Spleen (tissue), 7 donors: ENCODE measurements around the gene UBE2V1.

ENCODE experiments used
- POLR2A ChIP-seq, 3 donors: fragments of 450-650 bp; IDR thresholded peaks; one replicate each; pipeline ENCODE4 v1.5.1; 2017; ENCODE audit warnings: antibody characterized with exemption in 3 of 3, mild to moderate bottlenecking in 1 of 3
- TF ChIP-seq, protein P1 (sequence below), 11 experiments: fragments of 200-600 bp in 7 of 11; fragments of 450-650 bp in 4 of 11; sonication (generic) in 4 of 11; IDR thresholded peaks in 8 of 11; conservative IDR thresholded peaks in 3 of 11; 1 replicate in 7 of 11; 2 replicates in 4 of 11; pipeline versions ENCODE4 v1.4.0 to v1.8.0; 2016 to 2021; ENCODE audit warnings: antibody characterized with exemption in 11 of 11, inconsistent platforms in 4 of 11, mild to moderate bottlenecking in 1 of 11
- donor health status: DM: no; HTN: no; CAD: no; lungs with moderate emphysema.
- donor health status: DM: no; HTN: no; CAD: no.
- donor health status: DM: no; HTN: no; CAD: no.

DNA sequence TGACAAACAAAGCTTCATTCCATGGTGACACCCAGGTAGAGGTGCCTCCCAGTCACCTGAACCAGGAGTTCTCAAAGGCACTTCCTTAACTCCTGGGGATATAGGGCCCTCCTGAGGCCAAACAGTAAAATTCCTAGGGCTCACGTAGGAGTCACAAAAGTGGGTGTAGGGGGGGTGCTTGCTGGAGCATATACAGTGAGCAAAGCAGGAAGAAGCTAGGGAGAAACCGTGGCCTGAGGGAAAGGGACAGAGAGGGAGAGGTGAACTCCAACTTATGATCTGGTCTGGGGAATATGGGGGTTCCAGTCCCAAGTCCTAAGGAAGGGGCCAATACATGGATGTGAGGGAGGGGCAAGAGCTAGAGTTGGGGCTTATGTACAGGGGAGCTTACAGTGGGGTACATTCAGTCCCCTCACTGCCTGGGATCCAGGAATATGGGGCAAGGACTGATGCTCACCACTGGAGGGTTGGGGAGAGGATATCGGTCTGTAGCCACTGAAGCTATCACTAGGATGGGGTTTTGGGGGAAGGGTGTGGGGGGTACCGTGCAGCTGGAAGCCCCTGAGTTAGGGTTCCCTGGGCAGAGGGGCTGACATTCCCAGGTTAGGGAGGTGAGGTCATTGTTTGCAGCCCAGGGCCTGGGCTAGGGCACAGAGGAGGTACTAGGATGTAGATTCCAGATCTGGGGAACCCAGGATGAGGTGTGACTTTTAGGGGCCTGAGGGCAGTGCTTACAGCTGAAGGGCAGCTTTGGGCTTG lies 39.6 kb upstream of the UBE2V1 start:
- TF ChIP-seq, protein P1, sequence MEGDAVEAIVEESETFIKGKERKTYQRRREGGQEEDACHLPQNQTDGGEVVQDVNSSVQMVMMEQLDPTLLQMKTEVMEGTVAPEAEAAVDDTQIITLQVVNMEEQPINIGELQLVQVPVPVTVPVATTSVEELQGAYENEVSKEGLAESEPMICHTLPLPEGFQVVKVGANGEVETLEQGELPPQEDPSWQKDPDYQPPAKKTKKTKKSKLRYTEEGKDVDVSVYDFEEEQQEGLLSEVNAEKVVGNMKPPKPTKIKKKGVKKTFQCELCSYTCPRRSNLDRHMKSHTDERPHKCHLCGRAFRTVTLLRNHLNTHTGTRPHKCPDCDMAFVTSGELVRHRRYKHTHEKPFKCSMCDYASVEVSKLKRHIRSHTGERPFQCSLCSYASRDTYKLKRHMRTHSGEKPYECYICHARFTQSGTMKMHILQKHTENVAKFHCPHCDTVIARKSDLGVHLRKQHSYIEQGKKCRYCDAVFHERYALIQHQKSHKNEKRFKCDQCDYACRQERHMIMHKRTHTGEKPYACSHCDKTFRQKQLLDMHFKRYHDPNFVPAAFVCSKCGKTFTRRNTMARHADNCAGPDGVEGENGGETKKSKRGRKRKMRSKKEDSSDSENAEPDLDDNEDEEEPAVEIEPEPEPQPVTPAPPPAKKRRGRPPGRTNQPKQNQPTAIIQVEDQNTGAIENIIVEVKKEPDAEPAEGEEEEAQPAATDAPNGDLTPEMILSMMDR (IDR thresholded peaks at IDR 0.05 in 8 of 11, conservative IDR thresholded peaks at IDR 0.05 in 3 of 11), result no peak
- no peak for TF ChIP-seq POLR2A (IDR thresholded peaks at IDR 0.05)
